SK-N-SH treated with all-trans-retinoic acid at 6 μM for 48 hours (cell line): Measurements from ENCODE around the gene TSNAX.

Source experiments
- ATAC-seq: fragments of 200-7000 bp; cut with Tn5 transposase; 3 replicates; pipeline ENCODE4 v1.9.1; 2020; ENCODE audit warnings: mild to moderate bottlenecking, moderate library complexity
- ARNTL ChIP-seq: fragments of 450-650 bp; formaldehyde crosslinking; IDR thresholded peaks from 2 replicates; pipeline ENCODE4 v1.5.0; 2020; ENCODE audit warnings: low read depth, mild to moderate bottlenecking, moderate library complexity, borderline replicate concordance
- BACH2 ChIP-seq: fragments of 250-450 bp; sonication (Bioruptor Pico); IDR thresholded peaks from 2 replicates; pipeline ENCODE4 v1.9.0; 2021; ENCODE audit warnings: mild to moderate bottlenecking, borderline replicate concordance
- CREB5 ChIP-seq: fragments of 250-450 bp; sonication (Bioruptor Pico); IDR thresholded peaks from 2 replicates; pipeline ENCODE4 v1.5.1; 2020; ENCODE audit warnings: low read depth, mild to moderate bottlenecking, moderate library complexity
- CSDC2 ChIP-seq: fragments of 250-450 bp; sonication (Bioruptor Pico); IDR thresholded peaks from 2 replicates; pipeline ENCODE4 v1.5.0; 2020; ENCODE audit warnings: mild to moderate bottlenecking, moderate library complexity
- GLIS3 ChIP-seq: fragments of 250-450 bp; sonication (Bioruptor Pico); IDR thresholded peaks from 2 replicates; pipeline ENCODE4 v1.5.0; 2020; ENCODE audit warnings: mild to moderate bottlenecking, moderate library complexity
- ISL1 ChIP-seq: fragments of 250-450 bp; sonication (Bioruptor Pico); IDR thresholded peaks from 2 replicates; pipeline ENCODE4 v2.1.2; 2022; ENCODE audit warnings: mild to moderate bottlenecking, moderate library complexity
- OSR1 ChIP-seq: fragments of 250-450 bp; sonication (Bioruptor Pico); IDR thresholded peaks from 2 replicates; pipeline ENCODE4 v1.8.0; 2022; ENCODE audit warnings: moderate library complexity, mild to moderate bottlenecking, inconsistent platforms
- PPARA ChIP-seq: fragments of 250-450 bp; sonication (Bioruptor Pico); IDR thresholded peaks from 2 replicates; pipeline ENCODE4 v1.5.0; 2020; ENCODE audit warnings: mild to moderate bottlenecking, borderline replicate concordance
- SNAI2 ChIP-seq: fragments of 250-450 bp; sonication (Bioruptor Pico); IDR thresholded peaks from 2 replicates; pipeline ENCODE4 v1.5.0; 2020; ENCODE audit warnings: mild to moderate bottlenecking, moderate library complexity
- TCF4 ChIP-seq: fragments of 250-450 bp; sonication (Bioruptor Pico); IDR thresholded peaks from 2 replicates; pipeline ENCODE4 v1.8.0; 2021; ENCODE audit warnings: mild to moderate bottlenecking, moderate library complexity, borderline replicate concordance
- ZC3H10 ChIP-seq: fragments of 250-450 bp; sonication (Bioruptor Pico); IDR thresholded peaks from 2 replicates; pipeline ENCODE4 v1.5.1; 2021; ENCODE audit warnings: mild to moderate bottlenecking, moderate library complexity
- ZFP3 ChIP-seq: fragments of 250-450 bp; sonication (Bioruptor Pico); IDR thresholded peaks from 2 replicates; pipeline ENCODE4 v1.5.0; 2020; ENCODE audit warnings: mild to moderate bottlenecking, moderate library complexity
- ZNF565 ChIP-seq: fragments of 450-650 bp; formaldehyde crosslinking; conservative IDR thresholded peaks from 2 replicates; pipeline ENCODE4 v1.5.0; 2020; ENCODE audit warnings: low read depth, mild to moderate bottlenecking, moderate library complexity
- ZNF70 ChIP-seq: fragments of 450-650 bp; formaldehyde crosslinking; IDR thresholded peaks from 2 replicates; pipeline ENCODE4 v1.5.0; 2020; ENCODE audit warnings: mild to moderate bottlenecking, moderate library complexity
- ZNF8 ChIP-seq: fragments of 450-650 bp; formaldehyde crosslinking; IDR thresholded peaks from 2 replicates; pipeline ENCODE4 v1.5.0; 2020; ENCODE audit warnings: mild to moderate bottlenecking, moderate library complexity
- TF ChIP-seq, protein P1 (sequence below): fragments of 250-450 bp; sonication (Bioruptor Pico); IDR thresholded peaks from 2 replicates; pipeline ENCODE4 v1.8.0; 2021; ENCODE audit warnings: low read depth, mild to moderate bottlenecking, moderate library complexity, borderline replicate concordance
- TF ChIP-seq, protein P2 (sequence below): fragments of 250-450 bp; sonication (Bioruptor Pico); IDR thresholded peaks from 2 replicates; pipeline ENCODE4 v1.8.0; 2020; ENCODE audit warnings: mild to moderate bottlenecking, moderate library complexity, borderline replicate concordance

Gene TSNAX

DNA sequence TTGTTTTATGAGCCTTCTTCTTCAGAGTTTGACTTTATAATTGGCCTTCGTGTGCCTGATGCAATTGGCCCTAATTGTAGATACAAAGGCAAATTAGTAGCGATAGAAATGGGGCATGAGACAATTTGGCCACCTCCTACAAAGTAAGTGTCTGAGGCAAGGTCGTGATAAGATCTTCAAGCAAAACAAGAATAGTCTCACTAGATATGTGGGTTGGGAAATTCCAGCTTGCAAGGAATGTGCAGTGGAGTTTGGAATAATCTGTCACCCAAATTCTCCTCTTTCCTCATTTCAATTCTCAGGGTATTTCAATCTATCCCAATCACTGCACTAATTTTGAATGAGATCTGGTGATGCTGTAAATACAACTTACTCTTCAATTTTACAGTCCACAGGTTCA lies 11.4 kb upstream of the TSNAX start:
- no peak for TF ChIP-seq BACH2 (CRISPR knock-in tag)
- TF ChIP-seq, protein P1, sequence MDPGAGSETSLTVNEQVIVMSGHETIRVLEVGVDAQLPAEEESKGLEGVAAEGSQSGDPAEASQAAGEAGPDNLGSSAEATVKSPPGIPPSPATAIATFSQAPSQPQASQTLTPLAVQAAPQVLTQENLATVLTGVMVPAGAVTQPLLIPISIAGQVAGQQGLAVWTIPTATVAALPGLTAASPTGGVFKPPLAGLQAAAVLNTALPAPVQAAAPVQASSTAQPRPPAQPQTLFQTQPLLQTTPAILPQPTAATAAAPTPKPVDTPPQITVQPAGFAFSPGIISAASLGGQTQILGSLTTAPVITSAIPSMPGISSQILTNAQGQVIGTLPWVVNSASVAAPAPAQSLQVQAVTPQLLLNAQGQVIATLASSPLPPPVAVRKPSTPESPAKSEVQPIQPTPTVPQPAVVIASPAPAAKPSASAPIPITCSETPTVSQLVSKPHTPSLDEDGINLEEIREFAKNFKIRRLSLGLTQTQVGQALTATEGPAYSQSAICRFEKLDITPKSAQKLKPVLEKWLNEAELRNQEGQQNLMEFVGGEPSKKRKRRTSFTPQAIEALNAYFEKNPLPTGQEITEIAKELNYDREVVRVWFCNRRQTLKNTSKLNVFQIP (CRISPR knock-in tag) = no peak
- no peak for TF ChIP-seq ZFP3 (CRISPR knock-in tag)
- no peak for TF ChIP-seq ISL1 (CRISPR knock-in tag)
- no peak for TF ChIP-seq ZNF70 (CRISPR knock-in tag)
- TF ChIP-seq, protein P2, sequence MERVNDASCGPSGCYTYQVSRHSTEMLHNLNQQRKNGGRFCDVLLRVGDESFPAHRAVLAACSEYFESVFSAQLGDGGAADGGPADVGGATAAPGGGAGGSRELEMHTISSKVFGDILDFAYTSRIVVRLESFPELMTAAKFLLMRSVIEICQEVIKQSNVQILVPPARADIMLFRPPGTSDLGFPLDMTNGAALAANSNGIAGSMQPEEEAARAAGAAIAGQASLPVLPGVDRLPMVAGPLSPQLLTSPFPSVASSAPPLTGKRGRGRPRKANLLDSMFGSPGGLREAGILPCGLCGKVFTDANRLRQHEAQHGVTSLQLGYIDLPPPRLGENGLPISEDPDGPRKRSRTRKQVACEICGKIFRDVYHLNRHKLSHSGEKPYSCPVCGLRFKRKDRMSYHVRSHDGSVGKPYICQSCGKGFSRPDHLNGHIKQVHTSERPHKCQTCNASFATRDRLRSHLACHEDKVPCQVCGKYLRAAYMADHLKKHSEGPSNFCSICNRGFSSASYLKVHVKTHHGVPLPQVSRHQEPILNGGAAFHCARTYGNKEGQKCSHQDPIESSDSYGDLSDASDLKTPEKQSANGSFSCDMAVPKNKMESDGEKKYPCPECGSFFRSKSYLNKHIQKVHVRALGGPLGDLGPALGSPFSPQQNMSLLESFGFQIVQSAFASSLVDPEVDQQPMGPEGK (CRISPR knock-in tag) = no peak
- no peak for TF ChIP-seq SNAI2 (CRISPR knock-in tag)
- TF ChIP-seq PPARA (CRISPR knock-in tag) = no peak
- TF ChIP-seq, all 23 proteins: peak for 0
- ATAC-seq = no peak

DNA sequence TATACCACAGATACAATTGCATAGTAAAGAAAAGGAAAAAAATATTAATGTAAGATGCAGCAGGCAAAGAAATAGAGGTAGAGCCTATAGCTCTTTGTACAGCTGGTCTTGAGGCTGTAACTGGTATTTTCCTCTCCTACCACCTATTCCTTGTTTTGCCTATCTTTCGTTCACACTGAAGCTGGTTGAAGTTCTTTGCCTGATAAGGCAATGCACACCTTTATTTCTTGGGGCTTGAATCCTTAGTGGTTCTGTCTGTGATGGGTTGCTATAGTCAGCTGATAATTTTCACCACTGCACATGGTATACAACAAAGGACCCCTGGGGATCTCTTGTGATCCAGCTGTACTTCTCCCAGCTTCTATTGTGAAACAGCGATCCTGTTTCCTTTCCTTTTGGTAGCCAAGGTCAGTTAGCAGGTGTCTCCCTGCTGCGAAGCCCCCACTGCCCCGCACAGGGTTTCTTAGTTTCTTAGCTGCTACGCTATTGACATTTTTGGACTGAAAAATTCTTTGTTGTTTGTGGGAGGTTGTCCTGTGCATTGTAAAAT lies 9.9 kb upstream of the TSNAX start:
- TF ChIP-seq ZNF70 (CRISPR knock-in tag) = no peak
- TF ChIP-seq SNAI2 (CRISPR knock-in tag) = no peak
- no peak for TF ChIP-seq ZNF8 (CRISPR knock-in tag)
- TF ChIP-seq CREB5 (CRISPR knock-in tag) = no peak
- no peak for TF ChIP-seq GLIS3 (CRISPR knock-in tag)
- TF ChIP-seq, protein P2 (CRISPR knock-in tag) = no peak
- no peak for TF ChIP-seq ZC3H10
- no peak for TF ChIP-seq ISL1 (CRISPR knock-in tag)
- TF ChIP-seq, protein P1 (CRISPR knock-in tag) = no peak
- TF ChIP-seq ZNF565 (CRISPR knock-in tag) = no peak
- no peak for TF ChIP-seq OSR1
- no peak for TF ChIP-seq CSDC2 (CRISPR knock-in tag)
- no peak for ATAC-seq

GRCh38 chr1:231519166-231519565 lies 9.3 kb upstream of the TSNAX start:
- TF ChIP-seq PPARA (CRISPR knock-in tag) (no peak), ZC3H10 (no peak), ARNTL (no peak), TCF4 (CRISPR knock-in tag) (no peak), SNAI2 (CRISPR knock-in tag) (no peak)
- TF ChIP-seq, all 23 proteins: peak for 0
- no peak for ATAC-seq

- ATAC-seq = no peak
Measured at GRCh38 chr1:231522038-231522437, 6.4 kb upstream of the TSNAX start.

More at GRCh38 chr1:231522038-231522437, 6.4 kb upstream of the TSNAX start:
- TF ChIP-seq CREB5 (CRISPR knock-in tag) = no peak
- no peak for TF ChIP-seq ZNF70 (CRISPR knock-in tag)
- TF ChIP-seq ZNF565 (CRISPR knock-in tag) = no peak
- TF ChIP-seq GLIS3 (CRISPR knock-in tag) = no peak
- no peak for TF ChIP-seq TCF4 (CRISPR knock-in tag)
- no peak for TF ChIP-seq ZC3H10
- TF ChIP-seq BACH2 (CRISPR knock-in tag) = no peak
